Liver (tissue), 9 donors: ENCODE measurements around the gene INTS15. TPM values are rescaled to one million over a fixed set of nuclear protein-coding genes. Genes with fewer than 3 reads are reported as not detected.

ENCODE experiments used
- DNase-seq: peaks from one replicate; pipeline ENCODE4 v3.0.0-alpha.2; 2017; ENCODE audit warnings: low spot score
- H3K27ac ChIP-seq, 2 donors: one replicate each; pipeline ENCODE4 v1.7.0; 2013; ENCODE audit warnings: inconsistent platforms in 2 of 2, low read length in 2 of 2, control low read depth in 1 of 2, low read depth in 1 of 2, mild to moderate bottlenecking in 1 of 2
- H3K27me3 ChIP-seq, 4 donors: one replicate each; pipeline versions ENCODE4 v1.6.1 to v1.7.0; 2013; ENCODE audit warnings: low read length in 3 of 4, inconsistent platforms in 1 of 4, mild to moderate bottlenecking in 1 of 4, moderate library complexity in 1 of 4; ENCODE audit not compliant: control insufficient read depth in 4 of 4, insufficient read depth in 4 of 4
- H3K36me3 ChIP-seq, 4 donors: one replicate each; pipeline versions ENCODE4 v1.6.1 to v1.7.0; 2013; ENCODE audit warnings: low read length in 3 of 4, mild to moderate bottlenecking in 3 of 4, low read depth in 1 of 4, moderate library complexity in 1 of 4; ENCODE audit not compliant: control insufficient read depth in 4 of 4, insufficient read depth in 3 of 4
- H3K4me1 ChIP-seq, 4 donors: one replicate each; pipeline versions ENCODE4 v1.6.1 to v1.7.0; 2013; ENCODE audit warnings: low read length in 3 of 4, mild to moderate bottlenecking in 3 of 4, moderate library complexity in 1 of 4; ENCODE audit not compliant: control insufficient read depth in 4 of 4, insufficient read depth in 4 of 4
- H3K4me3 ChIP-seq, 3 donors: one replicate each; pipeline versions ENCODE4 v1.6.1 to v1.7.0; 2013; ENCODE audit warnings: low read length in 3 of 3, control low read depth in 1 of 3, low read depth in 1 of 3, mild to moderate bottlenecking in 1 of 3
- H3K9ac ChIP-seq, 2 donors: one replicate each; pipeline ENCODE4 v1.7.0; 2013; ENCODE audit warnings: low read length in 2 of 2, mild to moderate bottlenecking in 2 of 2, moderate library complexity in 2 of 2, control low read depth in 1 of 2, low read depth in 1 of 2
- H3K9me3 ChIP-seq, 4 donors: one replicate each; pipeline versions ENCODE4 v1.6.1 to v1.7.0; 2013; ENCODE audit warnings: low read length in 3 of 4; ENCODE audit not compliant: control insufficient read depth in 4 of 4
- CTCF ChIP-seq: fragments of 150-350 bp; IDR thresholded peaks from 2 replicates; pipeline ENCODE4 v1.5.1; 2017; ENCODE audit warnings: improper control_type of control experiment, low read depth, low read length; ENCODE audit not compliant: missing input control
- EGR1 ChIP-seq, 2 donors: IDR thresholded peaks; 2 replicates each; pipeline ENCODE4 v1.6.1; 2016 to 2018; ENCODE audit warnings: antibody characterized with exemption in 2 of 2, low read depth in 2 of 2
- FOXA1 ChIP-seq: IDR thresholded peaks from 2 replicates; pipeline ENCODE4 v1.6.1; 2016; ENCODE audit warnings: antibody characterized with exemption
- FOXA2 ChIP-seq: IDR thresholded peaks from 2 replicates; pipeline ENCODE4 v1.6.1; 2016; ENCODE audit warnings: antibody characterized with exemption
- GABPA ChIP-seq, 2 donors: IDR thresholded peaks in 1 of 2; conservative IDR thresholded peaks in 1 of 2; 2 replicates each; pipeline ENCODE4 v1.6.1; 2016; ENCODE audit warnings: antibody characterized with exemption in 2 of 2, mild to moderate bottlenecking in 1 of 2, moderate library complexity in 1 of 2
- HNF4A ChIP-seq, 2 donors: conservative IDR thresholded peaks; 2 replicates each; pipeline ENCODE4 v1.6.1; 2016; ENCODE audit warnings: antibody characterized with exemption in 2 of 2, mild to moderate bottlenecking in 2 of 2
- HNF4G ChIP-seq: IDR thresholded peaks from 2 replicates; pipeline ENCODE4 v1.6.1; 2016; ENCODE audit warnings: antibody characterized with exemption
- JUND ChIP-seq, 2 donors: IDR thresholded peaks; 2 replicates each; pipeline ENCODE4 v1.6.1; 2016; ENCODE audit warnings: antibody characterized with exemption in 2 of 2
- MAX ChIP-seq: IDR thresholded peaks from 2 replicates; pipeline ENCODE4 v1.6.1; 2016; ENCODE audit warnings: antibody characterized with exemption
- NR2F2 ChIP-seq: IDR thresholded peaks from 2 replicates; pipeline ENCODE4 v1.6.1; 2016; ENCODE audit warnings: antibody characterized with exemption
- RAD21 ChIP-seq, 2 donors: IDR thresholded peaks; 2 replicates each; pipeline ENCODE4 v1.6.1; 2016; ENCODE audit warnings: antibody characterized with exemption in 2 of 2, mild to moderate bottlenecking in 2 of 2
- REST ChIP-seq: IDR thresholded peaks from 2 replicates; pipeline ENCODE4 v1.6.1; 2016; ENCODE audit warnings: antibody characterized with exemption, mild to moderate bottlenecking
- RXRA ChIP-seq, 2 donors: IDR thresholded peaks; 2 replicates each; pipeline ENCODE4 v1.6.1; 2017 to 2018; ENCODE audit warnings: antibody characterized with exemption in 2 of 2, mild to moderate bottlenecking in 1 of 2
- SP1 ChIP-seq: IDR thresholded peaks from 2 replicates; pipeline ENCODE4 v1.6.1; 2018; ENCODE audit warnings: antibody characterized with exemption, mild to moderate bottlenecking
- TAF1 ChIP-seq: conservative IDR thresholded peaks from 2 replicates; pipeline ENCODE4 v1.6.1; 2016; ENCODE audit warnings: antibody characterized with exemption, mild to moderate bottlenecking
- YY1 ChIP-seq: IDR thresholded peaks from 2 replicates; pipeline ENCODE4 v1.6.1; 2016; ENCODE audit warnings: antibody characterized with exemption, mild to moderate bottlenecking
- WGBS: extraction: QIAGEN DNeasy Blood & Tissue Kit; methylation state at CpG from one replicate; pipeline ENCODE4 v1.1.7; 2013; 5-methylcytosine and 5-hydroxymethylcytosine counted together
- polyA plus RNA-seq, 2 donors: library from polyadenylated mRNA; stranded (reverse) in 1 of 2; unstranded in 1 of 2; fragments of 200-250 nt in 1 of 2; fragments of >200 nt in 1 of 2; fragmentation: Nextera tagmentation in 1 of 2; extraction: Ambion mirVana in 1 of 2; gene quantifications; one replicate each; pipeline versions ENCODE4 v1.2.1 to v1.2.3, GENCODE V29; 2013 to 2015
- total RNA-seq, 2 donors: library from RNA; depleted of rRNA; stranded (reverse); fragments of >200 nt; gene quantifications; one replicate each; pipeline ENCODE4 v1.2.3, GENCODE V29; 2014
- TF ChIP-seq, protein P1 (sequence below): IDR thresholded peaks from 2 replicates; pipeline ENCODE4 v1.6.1; 2016; ENCODE audit warnings: antibody characterized with exemption
- TF ChIP-seq, protein P2 (sequence below): IDR thresholded peaks from 2 replicates; pipeline ENCODE4 v1.6.1; 2016; ENCODE audit warnings: antibody characterized with exemption
- donor health status: healthy.
- donor health status: healthy.
- donor health status: healthy.
- donor health status: healthy.
- donor health status: healthy.

The INTS15 gene
- total and polyA plus RNA-seq, 4 donors: 5.2 to 10.4 (median 8.2) TPM

- no peak for TF ChIP-seq REST
- TF ChIP-seq NR2F2: no peak
- TF ChIP-seq, protein P1, sequence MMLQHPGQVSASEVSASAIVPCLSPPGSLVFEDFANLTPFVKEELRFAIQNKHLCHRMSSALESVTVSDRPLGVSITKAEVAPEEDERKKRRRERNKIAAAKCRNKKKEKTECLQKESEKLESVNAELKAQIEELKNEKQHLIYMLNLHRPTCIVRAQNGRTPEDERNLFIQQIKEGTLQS: no peak
- no peak for TF ChIP-seq MAX
- TF ChIP-seq YY1: no peak
- TF ChIP-seq JUND (IDR thresholded peaks at IDR 0.05): no peak
These were observed 18.6 kb upstream of the INTS15 start (continued) for GRCh38 chr7:6571160-6571779.

GRCh38 chr7:6575281-6576023 is 14.4 kb upstream of the INTS15 start:
- no peak overlapping the region for H3K4me3 ChIP-seq
- peaks cover 0 to 12% (median 9%) of the 10 kb centered on the region in 4 donors for H3K4me1 ChIP-seq
- TF ChIP-seq REST (no peak), FOXA2 (no peak), NR2F2 (no peak), MAX (no peak), HNF4G (no peak), RAD21 (IDR thresholded peaks at IDR 0.05) (no peak), JUND (IDR thresholded peaks at IDR 0.05) (no peak), EGR1 (IDR thresholded peaks at IDR 0.05; ENCODE audit: low read depth in 2 of 2) (no peak), SP1 (no peak), YY1 (no peak), FOXA1 (no peak), CTCF (no peak), RXRA (IDR thresholded peaks at IDR 0.05) (no peak), GABPA (IDR thresholded peaks at IDR 0.05 in 1 of 2, conservative IDR thresholded peaks at IDR 0.05 in 1 of 2) (no peak), HNF4A (conservative IDR thresholded peaks at IDR 0.05) (no peak), TAF1 (no peak)
- TF ChIP-seq, protein P1: no peak
- TF ChIP-seq, protein P2, sequence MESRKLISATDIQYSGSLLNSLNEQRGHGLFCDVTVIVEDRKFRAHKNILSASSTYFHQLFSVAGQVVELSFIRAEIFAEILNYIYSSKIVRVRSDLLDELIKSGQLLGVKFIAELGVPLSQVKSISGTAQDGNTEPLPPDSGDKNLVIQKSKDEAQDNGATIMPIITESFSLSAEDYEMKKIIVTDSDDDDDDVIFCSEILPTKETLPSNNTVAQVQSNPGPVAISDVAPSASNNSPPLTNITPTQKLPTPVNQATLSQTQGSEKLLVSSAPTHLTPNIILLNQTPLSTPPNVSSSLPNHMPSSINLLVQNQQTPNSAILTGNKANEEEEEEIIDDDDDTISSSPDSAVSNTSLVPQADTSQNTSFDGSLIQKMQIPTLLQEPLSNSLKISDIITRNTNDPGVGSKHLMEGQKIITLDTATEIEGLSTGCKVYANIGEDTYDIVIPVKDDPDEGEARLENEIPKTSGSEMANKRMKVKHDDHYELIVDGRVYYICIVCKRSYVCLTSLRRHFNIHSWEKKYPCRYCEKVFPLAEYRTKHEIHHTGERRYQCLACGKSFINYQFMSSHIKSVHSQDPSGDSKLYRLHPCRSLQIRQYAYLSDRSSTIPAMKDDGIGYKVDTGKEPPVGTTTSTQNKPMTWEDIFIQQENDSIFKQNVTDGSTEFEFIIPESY: no peak
- no peak for DNase-seq
- no peaks in the 10 kb centered on the region for H3K27me3 ChIP-seq
- H3K36me3 ChIP-seq: peaks cover 2 to 7% (median 4%) of the 10 kb centered on the region in 4 donors
- no peak overlapping the region for H3K27ac ChIP-seq
- no peak overlapping the region for H3K9ac ChIP-seq
- no peaks in the 10 kb centered on the region for H3K9me3 ChIP-seq
- WGBS: 72% methylated on average over 9 of the region's 9 CpGs
